Fibroblast of the conjunctiva (primary cell): ENCODE data around the gene CHST13.
"Not testable (repeated sequence)": the region's sequence is repeated elsewhere in the genome, so short reads cannot be mapped to it uniquely, and the experiment has no call there.

Experiments used
- DNase-seq: peaks from one replicate; pipeline ENCODE4 v3.0.0-alpha.2; 2010; ENCODE audit warnings: low read depth

CHST13 gene

DNA sequence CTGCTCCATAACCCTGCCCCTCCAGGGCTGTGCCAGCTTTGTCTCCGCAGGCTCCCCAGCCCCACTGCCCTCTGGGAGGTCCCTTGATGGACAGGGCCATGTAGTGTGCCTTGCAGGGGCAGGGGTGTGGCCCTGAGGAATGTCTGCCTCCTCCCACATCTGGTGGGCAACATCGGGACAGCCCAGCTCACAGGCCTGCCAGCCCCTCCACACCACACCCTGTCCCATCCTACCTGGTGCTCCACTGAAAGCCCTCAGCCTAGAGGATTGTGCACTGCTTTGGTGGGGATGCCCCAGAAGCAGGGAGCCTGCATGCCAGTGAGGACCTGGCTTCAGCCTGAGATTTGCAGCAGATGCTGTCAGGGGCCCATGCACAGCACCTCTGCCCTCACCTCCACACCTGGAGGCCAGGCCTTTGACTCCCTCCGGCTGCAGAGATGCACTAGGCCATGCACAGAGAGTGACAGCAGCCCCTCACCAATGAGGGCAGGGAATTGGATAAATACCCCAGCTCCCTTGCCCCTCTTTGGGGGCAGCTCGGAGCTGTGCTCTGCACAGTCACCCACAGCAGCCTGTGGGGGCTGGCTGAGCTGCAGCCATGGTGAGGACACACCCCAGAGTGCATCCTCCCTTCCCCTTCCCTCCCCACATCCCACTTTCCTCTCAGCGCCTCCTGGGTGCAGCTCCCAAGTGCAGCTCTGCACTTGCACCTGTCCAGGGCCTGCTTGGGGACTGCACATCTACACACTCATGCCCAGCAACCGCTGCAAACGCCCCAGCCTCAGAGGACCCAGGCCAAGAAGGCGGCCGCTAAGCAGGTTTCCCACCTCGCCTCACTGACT, 32.1 kb downstream of the CHST13 start:
- DNase-seq = no peak

DNA sequence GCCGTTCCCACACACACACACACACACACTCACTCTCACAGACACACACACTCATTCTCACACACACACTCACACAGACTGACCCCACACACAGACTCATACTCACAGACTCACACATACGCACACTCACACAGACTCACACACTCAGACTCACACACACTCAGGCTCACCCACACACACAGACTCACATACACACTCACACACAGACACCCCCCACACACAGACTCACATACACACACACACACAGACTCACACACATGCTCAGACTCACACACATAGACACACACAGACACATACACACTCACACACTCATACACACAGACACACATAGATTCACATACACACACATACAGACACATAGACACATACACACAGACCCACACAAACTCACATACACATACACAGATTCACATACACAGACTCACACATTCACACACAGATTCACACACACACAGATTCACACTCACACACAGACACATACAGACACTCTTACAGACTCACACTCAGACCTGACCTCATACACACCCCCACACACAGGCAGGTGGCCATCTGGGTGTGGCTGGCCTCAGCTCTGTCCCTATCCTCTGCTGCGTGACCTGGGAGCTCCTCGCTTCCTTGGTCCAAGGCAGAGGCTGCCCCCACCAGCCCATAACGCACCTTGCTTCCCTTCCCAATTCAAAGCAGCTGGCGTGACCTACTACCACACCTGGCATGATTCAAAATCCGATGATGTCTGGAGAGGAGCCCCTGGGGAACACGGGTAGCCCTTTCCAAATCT, 32.9 kb downstream of the CHST13 start:
- no peak for DNase-seq

DNA sequence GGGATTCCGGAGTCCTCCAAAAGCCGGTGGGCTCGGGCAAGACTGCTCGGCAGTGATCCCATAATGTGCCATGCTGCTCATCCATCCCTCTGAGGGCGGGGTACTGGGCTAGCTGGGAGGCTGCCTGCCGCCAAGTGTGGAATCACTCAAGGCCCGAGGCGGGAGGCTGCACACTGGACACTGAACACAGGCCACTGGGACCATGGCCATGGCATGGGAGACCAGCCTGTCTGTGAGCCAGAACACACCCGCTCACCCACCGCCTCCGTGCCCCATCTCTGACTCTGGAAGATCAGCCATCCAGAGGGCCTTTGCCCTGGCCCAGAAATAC, 33.4 kb downstream of the CHST13 start:
- DNase-seq = no peak

DNA sequence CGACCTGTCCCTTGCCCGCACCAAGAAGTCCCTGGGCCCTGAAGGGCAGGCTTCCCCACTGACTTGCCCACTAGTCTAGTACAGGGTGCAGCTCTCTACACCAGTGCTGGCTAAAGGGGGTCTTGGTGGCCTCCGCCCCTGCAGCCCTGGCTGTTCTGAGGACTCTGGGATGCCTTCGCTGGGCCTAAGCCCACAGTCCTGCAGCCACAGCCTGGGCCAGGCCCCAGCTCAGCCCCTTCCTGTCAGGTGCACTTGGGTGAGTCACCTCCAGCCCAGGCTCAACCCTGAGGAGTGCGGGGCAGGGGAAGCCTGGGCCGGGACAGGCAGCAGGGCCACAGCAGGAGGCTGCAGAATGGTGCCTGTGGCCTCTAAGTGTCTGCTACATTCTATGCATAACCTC, 33.8 kb downstream of the CHST13 start:
- no peak for DNase-seq

DNA sequence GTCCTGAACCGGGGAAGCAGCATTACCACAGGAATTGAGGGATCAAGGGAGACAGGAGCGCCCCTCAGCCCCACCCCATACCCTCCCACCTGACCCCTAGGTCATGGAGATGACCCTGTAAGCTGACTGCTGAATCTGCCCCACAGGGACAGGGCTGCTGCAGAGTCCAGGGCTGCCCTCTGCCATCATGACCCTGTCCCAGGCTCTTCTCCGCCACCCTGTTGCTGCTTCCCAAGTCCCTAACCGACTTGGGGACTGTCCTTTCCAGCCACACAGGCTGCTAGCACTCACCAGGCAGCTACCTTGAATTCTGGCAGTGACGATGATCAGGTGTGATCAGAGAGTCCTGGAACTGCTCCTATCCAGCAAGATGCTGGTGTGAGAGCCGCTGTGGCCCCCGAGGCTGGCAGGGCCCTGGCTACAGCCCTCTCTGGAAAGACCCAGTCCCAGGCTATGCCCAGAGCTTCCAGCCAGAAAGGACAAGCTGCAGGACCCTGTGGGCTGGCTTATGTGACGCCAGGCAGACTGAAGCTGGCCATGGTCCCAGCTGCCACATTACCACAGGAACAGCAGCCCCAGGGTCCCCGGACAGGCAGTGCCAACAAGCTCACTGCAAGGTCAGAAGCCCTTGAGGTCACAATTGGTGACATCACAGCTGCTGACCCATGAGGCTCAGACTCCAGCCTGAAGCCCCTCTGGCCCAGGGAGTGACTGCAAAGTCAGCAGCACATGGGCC, 34.5 kb downstream of the CHST13 start, which contains the start of gene C3orf22:
Gene C3orf22 (minus strand): TSS at position 597 of the 736 bp plus-strand sequence. CDS start 5,542 bp downstream, outside the sequence.
- no peak for DNase-seq

DNA sequence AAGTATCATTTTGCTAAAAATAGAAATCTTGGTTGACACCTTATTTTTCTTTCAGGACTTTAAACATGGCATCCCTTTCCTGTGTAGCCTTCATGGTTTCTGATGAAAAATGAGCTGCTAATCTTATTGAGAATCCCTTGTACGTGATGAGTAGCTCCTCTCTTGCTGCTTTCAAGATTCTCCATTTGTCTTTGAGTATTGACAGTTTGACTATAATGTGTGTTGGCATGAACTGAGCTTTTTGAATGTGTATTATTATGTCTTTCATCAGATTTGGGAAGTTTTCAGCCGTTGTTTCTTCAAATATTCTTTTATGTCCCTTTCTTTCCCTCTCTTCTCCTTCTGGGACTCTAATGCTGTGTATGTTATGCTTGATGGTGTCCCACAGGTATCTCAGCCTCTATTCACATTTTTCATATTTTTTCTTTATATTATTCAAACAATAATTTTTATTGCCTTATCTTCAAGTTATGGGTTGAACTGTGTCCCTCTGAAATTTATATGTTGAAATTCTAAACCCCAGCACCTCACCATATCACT, 38.9 kb downstream of the CHST13 start:
- no peak for DNase-seq

DNA sequence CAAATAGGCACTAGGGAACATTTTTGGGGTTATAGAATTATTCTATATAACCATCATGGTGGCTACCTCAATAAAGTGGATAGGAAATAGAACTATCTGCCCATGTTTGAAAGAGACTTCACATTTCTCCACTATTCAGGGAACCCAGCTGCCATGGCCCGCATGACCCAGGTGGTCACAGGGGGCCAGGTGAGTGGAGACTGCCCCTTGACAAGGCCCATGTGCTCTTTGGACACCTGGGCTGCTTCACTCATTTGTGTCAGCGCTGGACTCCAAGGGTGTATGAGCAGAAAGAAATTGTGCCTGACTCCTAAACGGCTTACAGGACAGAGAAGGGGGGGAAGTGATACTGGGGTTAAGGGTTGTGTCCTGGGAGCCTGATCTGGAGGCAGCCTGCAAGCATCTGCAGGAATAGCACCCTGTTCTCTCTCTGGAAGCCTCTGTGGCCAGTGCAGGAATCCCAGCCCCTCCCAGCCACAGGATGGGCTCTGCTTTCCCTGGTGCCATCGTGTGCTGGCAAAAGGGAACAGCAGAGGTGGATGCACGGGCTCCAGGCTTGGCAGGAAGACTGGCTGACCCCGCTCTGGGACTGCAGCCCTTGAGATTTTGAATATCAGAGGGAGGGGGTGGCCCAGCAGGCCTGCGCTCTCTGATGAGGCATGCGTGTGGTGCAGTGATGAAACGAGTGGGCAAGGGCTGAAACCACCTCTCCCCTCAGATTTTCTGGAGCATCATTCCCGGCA, 43.9 kb downstream of the CHST13 start:
- no peak for DNase-seq

DNA sequence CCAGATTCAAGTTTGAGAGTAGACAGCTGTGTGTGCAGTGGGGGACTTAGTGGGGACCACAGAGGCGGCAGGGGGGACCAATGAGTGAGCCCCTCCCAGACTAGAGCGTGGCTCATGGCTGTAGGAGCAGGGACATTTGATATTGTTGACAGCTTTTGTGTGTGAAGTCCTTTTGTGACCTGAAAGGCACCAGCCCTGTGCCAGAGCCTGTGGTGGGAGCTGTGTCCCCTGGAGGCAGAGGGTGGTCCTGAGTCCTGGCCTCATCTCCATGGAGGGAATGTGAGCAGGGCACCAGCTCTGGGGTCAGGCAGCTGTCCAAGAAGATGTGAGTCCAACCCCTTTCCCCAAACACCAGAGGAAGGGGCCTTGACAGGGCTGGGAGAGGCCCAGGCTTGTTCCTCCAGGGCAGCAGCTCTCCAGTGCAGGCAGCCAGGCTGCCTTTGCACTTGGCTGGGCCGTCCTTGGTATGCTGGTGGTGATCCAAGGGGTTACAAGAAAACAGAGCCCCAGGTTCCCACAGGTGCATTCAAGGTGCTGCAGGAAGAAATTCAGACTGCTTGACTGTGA, 44.9 kb downstream of the CHST13 start:
- DNase-seq = no peak

DNA sequence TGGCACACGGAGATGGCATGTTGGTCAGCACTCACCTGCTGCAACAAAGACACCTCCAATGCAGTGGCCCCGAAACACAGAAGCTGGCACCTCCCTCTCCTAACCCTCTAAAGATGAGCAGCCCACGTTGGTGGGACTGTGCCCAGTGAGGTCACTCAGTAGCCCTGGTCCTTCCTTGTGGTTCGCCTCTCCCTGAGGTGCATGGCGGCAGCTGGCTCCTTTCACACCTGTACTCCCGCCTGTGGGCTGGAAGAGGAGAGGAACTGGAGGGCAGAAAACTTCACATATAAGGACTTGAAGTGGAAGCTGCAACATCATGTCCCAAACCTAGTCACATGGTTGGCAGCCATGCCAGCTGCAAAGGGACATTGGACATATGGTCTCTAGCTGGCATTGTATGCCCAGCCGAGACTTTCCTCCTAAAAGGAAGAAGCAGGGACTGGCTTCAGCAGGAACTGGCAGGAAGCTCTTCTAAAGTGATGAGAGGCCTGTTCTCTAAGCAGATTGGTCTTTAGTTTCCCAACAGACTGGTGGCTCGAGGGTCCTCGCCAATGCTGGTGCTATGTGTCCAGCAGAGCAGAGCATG, 45.5 kb downstream of the CHST13 start:
- no peak for DNase-seq

DNA sequence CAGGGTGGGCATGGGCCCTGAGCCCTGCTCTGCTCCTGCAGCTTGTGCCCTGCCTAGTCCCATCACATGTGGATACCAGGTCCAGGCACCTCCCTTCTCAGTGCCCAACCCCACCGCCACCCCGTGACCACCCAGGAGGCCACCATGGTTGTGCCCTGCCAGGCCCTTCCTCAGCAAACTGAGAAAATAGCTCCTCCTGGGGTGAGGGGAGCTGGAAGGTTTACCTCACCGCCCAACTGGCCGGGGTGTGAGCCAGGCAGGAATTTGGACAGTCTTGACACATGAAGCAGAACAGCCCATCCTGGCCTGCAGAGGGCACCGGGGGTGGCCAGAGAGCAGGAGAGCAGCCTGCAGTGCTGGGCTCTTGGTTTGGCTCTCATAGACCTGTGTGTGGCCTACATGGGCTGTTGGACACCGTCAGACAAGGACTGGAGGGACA, 46.2 kb downstream of the CHST13 start:
- no peak for DNase-seq

DNA sequence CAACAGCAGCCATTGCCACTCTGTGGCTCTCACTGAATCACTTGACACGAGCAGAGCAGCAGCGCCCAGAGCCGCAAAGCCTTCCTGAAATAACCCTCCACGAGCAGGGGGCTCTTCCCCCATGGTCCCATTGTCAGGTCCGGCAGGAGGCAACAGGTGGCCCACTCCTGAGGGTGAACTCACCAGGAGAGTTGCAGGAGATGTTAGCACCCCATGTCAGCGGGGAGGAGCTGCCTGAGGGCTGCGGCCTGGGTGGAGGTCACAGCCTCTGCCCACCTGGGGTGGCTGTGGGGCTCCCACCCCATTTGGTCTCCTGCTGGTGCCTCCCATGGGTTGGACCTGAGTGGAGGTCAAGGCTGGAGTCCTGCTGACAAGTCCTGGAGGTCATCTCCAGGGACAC, 47.1 kb downstream of the CHST13 start:
- no peak for DNase-seq

DNA sequence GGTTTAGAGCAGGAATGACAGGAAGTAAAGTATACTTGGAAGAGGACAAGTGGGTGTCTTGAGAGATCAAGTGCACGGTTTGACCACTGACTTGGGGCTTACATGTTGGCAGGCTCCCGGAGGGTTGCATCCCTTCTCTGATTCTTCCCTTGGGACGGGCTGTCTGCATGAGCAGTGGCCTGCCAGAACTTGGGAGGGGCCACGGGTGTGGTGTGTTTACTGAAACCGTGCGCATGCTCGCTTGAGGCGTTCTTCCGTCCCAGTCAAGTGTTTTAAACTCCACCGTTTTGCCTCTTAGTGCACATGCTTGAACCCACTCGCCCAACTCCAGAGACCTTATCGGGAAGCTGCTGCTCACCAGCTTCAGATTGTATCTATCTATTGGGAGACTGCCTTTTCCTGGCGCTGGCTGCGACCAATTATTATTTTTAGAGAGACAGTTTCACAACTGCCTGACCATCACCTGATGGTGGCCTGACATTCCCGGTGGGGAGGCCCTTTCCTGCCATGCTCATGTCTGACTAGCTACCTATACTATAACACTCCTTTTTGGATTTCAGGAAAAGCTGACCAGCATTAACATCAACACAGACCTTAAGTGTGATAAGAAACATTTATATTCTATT, 49.6 kb downstream of the CHST13 start:
- no peak for DNase-seq

DNA sequence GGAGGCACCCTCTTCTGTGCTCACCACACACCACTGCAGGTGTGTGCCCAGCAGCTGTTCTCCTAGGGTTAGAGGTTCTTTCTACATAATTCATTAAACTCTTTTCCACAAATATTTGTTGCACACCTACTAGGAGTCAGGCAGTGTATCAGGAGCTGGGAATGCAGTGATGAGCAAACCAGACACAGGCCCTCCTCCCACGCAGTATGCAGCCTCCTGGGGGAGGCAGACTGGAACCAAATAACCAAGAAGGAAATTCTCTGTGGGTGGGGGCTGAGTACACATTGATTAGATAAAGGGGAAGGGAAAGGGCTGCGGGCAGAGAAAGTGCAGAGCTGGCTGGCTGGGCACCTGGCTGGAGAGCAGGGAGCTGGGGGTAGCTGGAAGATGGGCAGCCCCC, 53.3 kb downstream of the CHST13 start:
- no peak for DNase-seq

DNA sequence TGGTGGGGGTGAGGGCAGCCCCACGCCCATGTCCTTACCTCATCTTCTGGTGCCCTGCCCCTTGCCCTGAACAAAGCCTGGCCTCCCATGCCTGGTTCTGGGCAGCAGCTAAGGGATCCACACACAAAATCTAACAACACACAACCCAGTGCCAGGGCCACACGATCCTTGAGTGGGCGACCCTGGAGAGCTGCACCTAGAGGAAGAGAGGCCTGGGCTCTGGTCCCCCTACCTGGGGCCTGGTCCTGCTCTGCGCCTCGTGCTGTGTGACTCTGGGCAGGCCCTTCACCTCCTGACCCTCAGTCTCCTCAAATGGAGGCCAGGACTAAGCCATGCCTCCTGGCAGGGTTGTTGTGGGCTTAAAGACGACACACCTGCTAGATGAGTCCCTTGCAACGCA, 54.7 kb downstream of the CHST13 start:
- no peak for DNase-seq

DNA sequence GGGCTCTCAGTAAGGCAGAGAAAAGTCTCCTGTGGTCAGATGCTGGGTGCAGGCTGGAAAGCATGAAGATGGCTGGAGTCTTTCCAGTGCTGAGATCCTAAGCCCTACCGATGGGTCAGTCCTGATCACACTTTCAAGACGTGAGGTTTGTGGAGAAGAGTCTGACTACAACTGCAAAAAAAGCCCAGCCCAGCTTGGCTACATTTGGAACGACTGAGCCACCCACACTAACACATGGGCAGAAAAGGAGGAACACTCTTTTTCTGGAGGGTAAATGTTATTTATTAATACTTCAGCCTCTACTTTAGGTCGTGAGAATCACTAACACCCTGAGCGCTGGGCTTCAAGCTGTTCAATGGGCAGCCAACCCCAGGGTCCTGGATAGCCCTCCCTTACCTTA, 56.8 kb downstream of the CHST13 start:
- no peak for DNase-seq

DNA sequence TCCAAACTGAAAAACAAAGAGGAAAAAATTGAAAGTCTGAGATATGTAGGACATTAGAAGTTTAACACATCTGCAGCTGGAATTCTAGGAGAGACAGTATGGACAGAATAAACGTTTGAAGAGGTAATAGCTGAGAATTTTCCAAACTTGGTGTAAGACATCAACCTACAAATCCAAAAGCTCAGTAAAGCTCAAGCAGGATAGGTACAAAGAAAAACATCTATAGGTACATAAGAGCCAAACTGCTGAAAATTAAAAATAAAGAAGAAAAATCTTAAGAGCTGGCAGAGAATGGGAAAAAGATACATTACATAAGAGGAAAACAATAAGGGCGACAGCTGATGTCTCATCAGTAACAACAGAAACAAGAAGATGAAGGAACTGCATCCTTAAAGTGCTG, 57.6 kb downstream of the CHST13 start:
- no peak for DNase-seq

DNA sequence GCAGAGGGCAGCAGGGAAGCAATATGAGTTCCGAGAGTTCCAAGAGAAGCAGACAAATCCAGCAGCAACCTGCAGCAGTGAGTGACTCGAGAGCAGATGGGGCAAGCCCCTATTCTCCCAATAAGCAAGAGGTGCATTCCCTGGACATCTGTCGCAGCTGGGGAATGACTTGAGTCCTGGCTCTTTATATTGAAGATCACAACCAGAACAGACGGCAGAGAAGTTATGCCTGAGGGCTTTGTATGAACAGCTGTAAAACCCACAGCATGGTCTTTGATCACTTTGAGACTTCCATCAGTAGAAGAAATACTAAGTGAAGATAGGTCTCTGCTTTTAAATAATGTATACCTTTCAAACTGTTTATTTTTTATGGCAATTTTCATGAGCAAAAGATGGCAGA, 58.4 kb downstream of the CHST13 start:
- no peak for DNase-seq

DNA sequence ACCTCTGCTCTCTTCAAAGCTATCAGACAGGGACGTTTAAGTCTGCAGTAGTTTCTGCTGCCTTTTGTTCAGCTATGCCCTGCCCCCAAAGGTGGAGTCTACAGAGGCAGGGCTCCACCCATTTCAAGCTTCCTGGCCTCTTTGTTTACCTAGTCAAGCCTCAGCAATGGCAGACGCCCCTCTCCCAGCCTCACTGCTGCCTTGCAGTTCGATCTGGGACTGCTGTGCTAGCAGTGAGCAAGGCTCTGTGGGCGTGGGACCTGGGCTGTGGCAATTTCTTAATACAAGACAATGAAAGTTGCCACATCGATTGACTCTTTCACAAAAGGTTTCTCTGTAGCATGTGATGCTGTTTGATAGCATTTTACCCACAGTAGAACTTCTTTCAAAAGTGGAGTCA, 67.6 kb downstream of the CHST13 start:
- not testable (repeated sequence) for DNase-seq
